Measurements from ENCODE around the gene RAB40B. TPM values are rescaled to one million over a fixed set of nuclear protein-coding genes. Genes with fewer than 3 reads are reported as not detected.

Gene RAB40B
- total and polyA plus RNA-seq, 2 of the 13 experiments (the other 11 are each of a cell fraction or from before 2014, with no cell fraction given): 6.2 to 6.5 TPM

DNA sequence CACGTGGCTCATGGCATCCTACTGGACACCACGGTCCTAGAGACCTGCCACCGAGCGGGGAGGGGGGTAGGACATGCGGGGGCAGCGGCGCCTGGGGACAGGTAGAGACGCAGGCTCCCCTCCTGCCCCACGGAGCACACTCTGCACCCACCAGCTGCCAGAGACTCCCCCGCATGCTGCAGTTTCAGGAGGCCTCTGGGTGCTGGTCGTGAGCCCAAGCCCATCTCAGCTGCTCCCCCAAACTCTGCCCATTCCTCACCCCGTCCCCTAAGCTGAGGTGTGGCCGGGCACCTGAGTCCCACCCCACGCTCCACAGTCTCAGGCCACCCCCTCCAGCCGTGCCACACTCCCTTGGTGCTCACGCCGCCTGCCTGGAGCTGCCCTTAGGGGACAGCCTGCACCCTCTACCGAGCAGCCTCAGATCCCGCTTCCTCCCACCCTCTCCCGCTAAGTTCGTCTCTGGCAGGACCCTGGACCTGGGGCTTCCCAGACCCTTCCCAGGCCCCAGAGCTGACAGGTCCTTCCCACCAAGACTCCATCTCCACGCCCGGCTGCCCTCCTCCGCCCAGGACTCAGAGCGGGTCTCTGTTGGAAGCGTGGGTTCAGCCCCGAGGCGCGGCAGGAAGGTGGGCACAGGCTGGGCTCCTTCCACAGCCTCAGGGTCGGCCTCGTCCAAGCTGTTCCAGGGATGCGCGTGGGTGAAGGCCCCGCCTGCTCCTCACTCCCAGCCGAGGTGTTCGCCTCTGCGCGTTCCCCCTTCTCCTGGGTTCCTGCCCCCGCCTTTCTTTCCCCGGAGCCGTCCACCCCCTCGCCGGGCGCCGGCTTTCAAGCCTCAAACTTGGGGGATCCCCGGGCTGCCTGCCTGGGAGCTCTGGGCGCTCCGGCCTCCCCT is 1.3 kb downstream of the RAB40B start (continued):
- no peak for TF ChIP-seq NFE2L1 (CRISPR knock-in tag; IDR thresholded peaks at IDR 0.05; ENCODE audit: borderline replicate concordance)
- TF ChIP-seq NFKBIZ (CRISPR knock-in tag; IDR thresholded peaks at IDR 0.05): no peak
- no peak for TF ChIP-seq ZNF326 (CRISPR knock-in tag; IDR thresholded peaks at IDR 0.05; ENCODE audit: borderline replicate concordance)
- no peak for TF ChIP-seq GATAD2A (CRISPR knock-in tag; IDR thresholded peaks at IDR 0.05)
- TF ChIP-seq SKI (IDR thresholded peaks at IDR 0.05; ENCODE audit: partially characterized antibody): no peak
- TF ChIP-seq ZFP36L1 (CRISPR knock-in tag; IDR thresholded peaks at IDR 0.05): no peak
- TF ChIP-seq, protein P1, sequence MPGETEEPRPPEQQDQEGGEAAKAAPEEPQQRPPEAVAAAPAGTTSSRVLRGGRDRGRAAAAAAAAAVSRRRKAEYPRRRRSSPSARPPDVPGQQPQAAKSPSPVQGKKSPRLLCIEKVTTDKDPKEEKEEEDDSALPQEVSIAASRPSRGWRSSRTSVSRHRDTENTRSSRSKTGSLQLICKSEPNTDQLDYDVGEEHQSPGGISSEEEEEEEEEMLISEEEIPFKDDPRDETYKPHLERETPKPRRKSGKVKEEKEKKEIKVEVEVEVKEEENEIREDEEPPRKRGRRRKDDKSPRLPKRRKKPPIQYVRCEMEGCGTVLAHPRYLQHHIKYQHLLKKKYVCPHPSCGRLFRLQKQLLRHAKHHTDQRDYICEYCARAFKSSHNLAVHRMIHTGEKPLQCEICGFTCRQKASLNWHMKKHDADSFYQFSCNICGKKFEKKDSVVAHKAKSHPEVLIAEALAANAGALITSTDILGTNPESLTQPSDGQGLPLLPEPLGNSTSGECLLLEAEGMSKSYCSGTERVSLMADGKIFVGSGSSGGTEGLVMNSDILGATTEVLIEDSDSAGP (CRISPR knock-in tag; IDR thresholded peaks at IDR 0.05; ENCODE audit: borderline replicate concordance): 0 out of 2 replicates have a peak, but pooled peaks have one; percentile 17
- no peak for TF ChIP-seq ZNF549 (CRISPR knock-in tag; IDR thresholded peaks at IDR 0.05)
- no peak for TF ChIP-seq ZNF180 (CRISPR knock-in tag; IDR thresholded peaks at IDR 0.05; ENCODE audit: borderline replicate concordance, low read depth)
- no peak for TF ChIP-seq KLF13 (CRISPR knock-in tag; IDR thresholded peaks at IDR 0.05)
- TF ChIP-seq, protein P2, sequence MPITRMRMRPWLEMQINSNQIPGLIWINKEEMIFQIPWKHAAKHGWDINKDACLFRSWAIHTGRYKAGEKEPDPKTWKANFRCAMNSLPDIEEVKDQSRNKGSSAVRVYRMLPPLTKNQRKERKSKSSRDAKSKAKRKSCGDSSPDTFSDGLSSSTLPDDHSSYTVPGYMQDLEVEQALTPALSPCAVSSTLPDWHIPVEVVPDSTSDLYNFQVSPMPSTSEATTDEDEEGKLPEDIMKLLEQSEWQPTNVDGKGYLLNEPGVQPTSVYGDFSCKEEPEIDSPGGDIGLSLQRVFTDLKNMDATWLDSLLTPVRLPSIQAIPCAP (CRISPR knock-in tag; IDR thresholded peaks at IDR 0.05; ENCODE audit: low read depth): no peak
- TF ChIP-seq ZNF629 (CRISPR knock-in tag; conservative IDR thresholded peaks at IDR 0.05): no peak
- peak; percentile 64; the same call in 1 of the 2 replicates for TF ChIP-seq HNRNPL (IDR thresholded peaks at IDR 0.05; ENCODE audit: low read depth, low read length)
- TF ChIP-seq, protein P3, sequence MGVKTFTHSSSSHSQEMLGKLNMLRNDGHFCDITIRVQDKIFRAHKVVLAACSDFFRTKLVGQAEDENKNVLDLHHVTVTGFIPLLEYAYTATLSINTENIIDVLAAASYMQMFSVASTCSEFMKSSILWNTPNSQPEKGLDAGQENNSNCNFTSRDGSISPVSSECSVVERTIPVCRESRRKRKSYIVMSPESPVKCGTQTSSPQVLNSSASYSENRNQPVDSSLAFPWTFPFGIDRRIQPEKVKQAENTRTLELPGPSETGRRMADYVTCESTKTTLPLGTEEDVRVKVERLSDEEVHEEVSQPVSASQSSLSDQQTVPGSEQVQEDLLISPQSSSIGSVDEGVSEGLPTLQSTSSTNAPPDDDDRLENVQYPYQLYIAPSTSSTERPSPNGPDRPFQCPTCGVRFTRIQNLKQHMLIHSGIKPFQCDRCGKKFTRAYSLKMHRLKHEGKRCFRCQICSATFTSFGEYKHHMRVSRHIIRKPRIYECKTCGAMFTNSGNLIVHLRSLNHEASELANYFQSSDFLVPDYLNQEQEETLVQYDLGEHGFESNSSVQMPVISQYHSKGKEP (CRISPR knock-in tag; IDR thresholded peaks at IDR 0.05): no peak
- 0 out of 2 replicates have a peak, but pooled peaks have one; percentile 20 for TF ChIP-seq HOXA3 (CRISPR knock-in tag; IDR thresholded peaks at IDR 0.05)
- TF ChIP-seq, protein P4, sequence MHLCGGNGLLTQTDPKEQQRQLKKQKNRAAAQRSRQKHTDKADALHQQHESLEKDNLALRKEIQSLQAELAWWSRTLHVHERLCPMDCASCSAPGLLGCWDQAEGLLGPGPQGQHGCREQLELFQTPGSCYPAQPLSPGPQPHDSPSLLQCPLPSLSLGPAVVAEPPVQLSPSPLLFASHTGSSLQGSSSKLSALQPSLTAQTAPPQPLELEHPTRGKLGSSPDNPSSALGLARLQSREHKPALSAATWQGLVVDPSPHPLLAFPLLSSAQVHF (CRISPR knock-in tag; IDR thresholded peaks at IDR 0.05): no peak
- 0 out of 2 replicates have a peak, but pooled peaks have one; percentile 59 for TF ChIP-seq ZNF546 (CRISPR knock-in tag; conservative IDR thresholded peaks at IDR 0.05)
- TF ChIP-seq NR2F2 (IDR thresholded peaks at IDR 0.05; ENCODE audit: borderline replicate concordance, low read depth): no peak
- TF ChIP-seq GABPB1 (CRISPR knock-in tag; IDR thresholded peaks at IDR 0.05): no peak; the same call in 1 of the 2 replicates
- TF ChIP-seq, protein P5, sequence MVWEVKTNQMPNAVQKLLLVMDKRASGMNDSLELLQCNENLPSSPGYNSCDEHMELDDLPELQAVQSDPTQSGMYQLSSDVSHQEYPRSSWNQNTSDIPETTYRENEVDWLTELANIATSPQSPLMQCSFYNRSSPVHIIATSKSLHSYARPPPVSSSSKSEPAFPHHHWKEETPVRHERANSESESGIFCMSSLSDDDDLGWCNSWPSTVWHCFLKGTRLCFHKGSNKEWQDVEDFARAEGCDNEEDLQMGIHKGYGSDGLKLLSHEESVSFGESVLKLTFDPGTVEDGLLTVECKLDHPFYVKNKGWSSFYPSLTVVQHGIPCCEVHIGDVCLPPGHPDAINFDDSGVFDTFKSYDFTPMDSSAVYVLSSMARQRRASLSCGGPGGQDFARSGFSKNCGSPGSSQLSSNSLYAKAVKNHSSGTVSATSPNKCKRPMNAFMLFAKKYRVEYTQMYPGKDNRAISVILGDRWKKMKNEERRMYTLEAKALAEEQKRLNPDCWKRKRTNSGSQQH (CRISPR knock-in tag; IDR thresholded peaks at IDR 0.05; ENCODE audit: low read depth): no peak
- no peak for TF ChIP-seq XBP1 (CRISPR knock-in tag; IDR thresholded peaks at IDR 0.05)
- TF ChIP-seq XRCC5 (optimal IDR thresholded peaks at IDR 0.05; ENCODE audit: low read length): peak; percentile 33
- TF ChIP-seq MZF1 (CRISPR knock-in tag; IDR thresholded peaks at IDR 0.05; ENCODE audit: borderline replicate concordance): no peak
- no peak for TF ChIP-seq ISX (CRISPR knock-in tag; conservative IDR thresholded peaks at IDR 0.05)
